ENCODE data around the gene BCL7A. TPM values are rescaled to one million over a fixed set of nuclear protein-coding genes. Genes with fewer than 3 reads are reported as not detected.
A peak's percentile ranks its signal among the peaks of the same experiment; 100 is the strongest.

BCL7A gene
- polyA plus RNA-seq, 1 of the 3 experiments (the other 2 are of a cell fraction) = 34.0 TPM

DNA sequence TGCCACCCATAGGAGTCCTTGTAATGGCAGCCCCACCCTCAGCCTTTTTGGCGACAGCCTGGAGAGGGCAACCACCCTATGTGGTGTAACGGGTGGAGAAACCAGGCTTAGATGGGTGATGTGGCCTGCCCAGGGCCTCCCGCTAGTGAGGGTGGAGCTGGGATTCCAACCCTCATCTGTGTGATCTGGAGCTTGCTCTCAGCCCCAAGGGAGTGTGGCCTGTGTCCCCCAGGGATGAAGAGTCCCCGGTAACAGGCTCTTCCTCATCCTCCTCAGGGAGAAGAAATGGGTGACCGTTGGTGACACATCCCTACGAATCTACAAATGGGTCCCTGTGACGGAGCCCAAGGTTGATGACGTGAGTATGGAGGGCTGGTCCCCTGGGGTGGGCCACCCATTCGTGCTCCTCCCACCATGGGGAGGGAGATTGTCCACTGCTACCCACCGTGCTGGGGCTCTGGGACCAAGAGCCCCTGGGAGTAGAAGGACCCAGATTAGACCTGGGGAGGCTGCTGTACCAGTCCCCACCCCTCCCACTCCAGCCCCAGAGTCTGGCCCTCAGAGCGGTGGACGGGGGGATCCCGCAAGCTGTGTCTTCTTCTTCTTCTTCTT lies 8.8 kb downstream of the BCL7A start (continued):
- TF ChIP-seq, protein P1, sequence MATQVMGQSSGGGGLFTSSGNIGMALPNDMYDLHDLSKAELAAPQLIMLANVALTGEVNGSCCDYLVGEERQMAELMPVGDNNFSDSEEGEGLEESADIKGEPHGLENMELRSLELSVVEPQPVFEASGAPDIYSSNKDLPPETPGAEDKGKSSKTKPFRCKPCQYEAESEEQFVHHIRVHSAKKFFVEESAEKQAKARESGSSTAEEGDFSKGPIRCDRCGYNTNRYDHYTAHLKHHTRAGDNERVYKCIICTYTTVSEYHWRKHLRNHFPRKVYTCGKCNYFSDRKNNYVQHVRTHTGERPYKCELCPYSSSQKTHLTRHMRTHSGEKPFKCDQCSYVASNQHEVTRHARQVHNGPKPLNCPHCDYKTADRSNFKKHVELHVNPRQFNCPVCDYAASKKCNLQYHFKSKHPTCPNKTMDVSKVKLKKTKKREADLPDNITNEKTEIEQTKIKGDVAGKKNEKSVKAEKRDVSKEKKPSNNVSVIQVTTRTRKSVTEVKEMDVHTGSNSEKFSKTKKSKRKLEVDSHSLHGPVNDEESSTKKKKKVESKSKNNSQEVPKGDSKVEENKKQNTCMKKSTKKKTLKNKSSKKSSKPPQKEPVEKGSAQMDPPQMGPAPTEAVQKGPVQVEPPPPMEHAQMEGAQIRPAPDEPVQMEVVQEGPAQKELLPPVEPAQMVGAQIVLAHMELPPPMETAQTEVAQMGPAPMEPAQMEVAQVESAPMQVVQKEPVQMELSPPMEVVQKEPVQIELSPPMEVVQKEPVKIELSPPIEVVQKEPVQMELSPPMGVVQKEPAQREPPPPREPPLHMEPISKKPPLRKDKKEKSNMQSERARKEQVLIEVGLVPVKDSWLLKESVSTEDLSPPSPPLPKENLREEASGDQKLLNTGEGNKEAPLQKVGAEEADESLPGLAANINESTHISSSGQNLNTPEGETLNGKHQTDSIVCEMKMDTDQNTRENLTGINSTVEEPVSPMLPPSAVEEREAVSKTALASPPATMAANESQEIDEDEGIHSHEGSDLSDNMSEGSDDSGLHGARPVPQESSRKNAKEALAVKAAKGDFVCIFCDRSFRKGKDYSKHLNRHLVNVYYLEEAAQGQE (IDR thresholded peaks at IDR 0.05; ENCODE audit: low read depth, low read length) = no peak
- TF ChIP-seq, protein P2, sequence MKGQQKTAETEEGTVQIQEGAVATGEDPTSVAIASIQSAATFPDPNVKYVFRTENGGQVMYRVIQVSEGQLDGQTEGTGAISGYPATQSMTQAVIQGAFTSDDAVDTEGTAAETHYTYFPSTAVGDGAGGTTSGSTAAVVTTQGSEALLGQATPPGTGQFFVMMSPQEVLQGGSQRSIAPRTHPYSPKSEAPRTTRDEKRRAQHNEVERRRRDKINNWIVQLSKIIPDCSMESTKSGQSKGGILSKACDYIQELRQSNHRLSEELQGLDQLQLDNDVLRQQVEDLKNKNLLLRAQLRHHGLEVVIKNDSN (IDR thresholded peaks at IDR 0.05; ENCODE audit: borderline replicate concordance, low read depth) = no peak
- TF ChIP-seq RAD21 (IDR thresholded peaks at IDR 0.05; ENCODE audit: low read length) (no peak), FOXJ3 (CRISPR knock-in tag; IDR thresholded peaks at IDR 0.05) (no peak), JUND (IDR thresholded peaks at IDR 0.05) (no peak)

DNA sequence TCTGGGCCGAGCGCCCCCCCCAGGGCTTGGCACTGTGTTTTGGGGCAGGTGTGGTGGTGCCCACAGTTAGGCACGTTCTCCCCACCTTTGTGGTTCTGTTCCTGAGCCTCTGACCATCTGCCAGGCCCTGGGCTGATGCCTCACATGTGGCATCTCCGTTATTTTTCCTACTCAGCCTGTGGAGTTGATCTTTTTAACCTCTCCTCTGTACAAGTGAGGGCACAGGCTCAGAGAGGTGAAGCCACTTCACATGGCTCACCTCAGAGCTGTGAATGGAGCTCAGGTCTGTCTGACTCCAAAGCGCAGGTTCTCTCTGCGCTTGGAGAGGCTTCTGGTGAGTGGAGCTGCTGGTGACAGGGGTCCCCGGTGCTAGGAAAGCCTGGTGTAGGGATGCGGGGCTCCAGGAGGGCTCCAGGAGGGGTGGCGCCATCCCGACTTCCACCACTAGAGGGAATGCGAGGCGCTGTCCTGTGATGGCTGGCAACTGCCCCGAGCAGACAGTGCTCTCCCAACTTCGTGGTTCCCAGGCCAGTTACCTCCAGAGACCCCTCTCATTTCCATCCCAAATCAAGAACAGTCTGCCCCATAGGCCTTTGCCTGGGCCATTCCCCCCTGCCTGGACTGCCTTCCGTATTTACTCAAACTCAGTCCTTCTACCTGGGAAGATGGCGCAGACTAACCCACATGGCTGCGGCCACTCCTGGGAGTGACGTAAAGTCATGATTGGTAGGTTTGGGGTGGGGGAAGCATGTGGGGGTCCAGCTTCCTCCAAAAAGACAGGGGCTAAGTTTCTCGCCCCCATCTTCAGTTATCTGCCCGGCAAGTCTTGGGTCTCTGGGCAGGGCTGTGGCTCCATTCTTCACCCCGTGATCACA lies 9.9 kb downstream of the BCL7A start:
- Histone ChIP-seq H3K9me2 (no peaks in the 10 kb centered on the region), H3K9ac (no peak overlapping the region), H3K4me3 (ENCODE audit: low read depth in 2 of 2, low read length in 1 of 2) (no peak overlapping the region), H3K27me3 (ENCODE audit: insufficient read depth) (no peaks in the 10 kb centered on the region), H2AFZ (ENCODE audit: low read depth) (no peak overlapping the region), H3K4me1 (ENCODE audit: control insufficient read depth in 1 of 2, insufficient read depth in 2 of 2, low read depth in 1 of 2, low read length in 1 of 2) (peaks cover 5 to 15% of the 10 kb centered on the region in 2 experiments; a peak in 2 of 4 replicates), H4K20me1 (ENCODE audit: insufficient read depth) (peaks cover 66% of the 10 kb centered on the region), H3K4me2 (no peak overlapping the region), H3F3A (replicated peaks; ENCODE audit: insufficient read depth) (peaks cover 4% of the 10 kb centered on the region), H3K36me3 (replicated peaks in 1 of 2; ENCODE audit: control insufficient read depth in 1 of 2, insufficient read depth in 2 of 2, low read length in 1 of 2) (peaks cover 0 to 7% of the 10 kb centered on the region in 2 experiments), H3K27ac (ENCODE audit: low read depth in 2 of 2, low read length in 1 of 2) (no peak overlapping the region), H3K79me2 (ENCODE audit: insufficient read depth) (peaks cover 97% of the 10 kb centered on the region), H3K9me3 (no peaks in the 10 kb centered on the region)
- CTCF ChIA-PET = interaction anchor here (0.6 to 2.0 kb wide), 14 partner anchors 9 to 237 kb away, joined by 3 to 8 read pairs (median 4); partner anchors contain the start of gene BCL7A
- POLR2A ChIA-PET = no interaction called here
- peak; percentile 84 for DNase-seq
- no peak for TF ChIP-seq EZH2phosphoT487 (IDR thresholded peaks at IDR 0.05; ENCODE audit: borderline replicate concordance, low read depth)
- TF ChIP-seq, protein P3, sequence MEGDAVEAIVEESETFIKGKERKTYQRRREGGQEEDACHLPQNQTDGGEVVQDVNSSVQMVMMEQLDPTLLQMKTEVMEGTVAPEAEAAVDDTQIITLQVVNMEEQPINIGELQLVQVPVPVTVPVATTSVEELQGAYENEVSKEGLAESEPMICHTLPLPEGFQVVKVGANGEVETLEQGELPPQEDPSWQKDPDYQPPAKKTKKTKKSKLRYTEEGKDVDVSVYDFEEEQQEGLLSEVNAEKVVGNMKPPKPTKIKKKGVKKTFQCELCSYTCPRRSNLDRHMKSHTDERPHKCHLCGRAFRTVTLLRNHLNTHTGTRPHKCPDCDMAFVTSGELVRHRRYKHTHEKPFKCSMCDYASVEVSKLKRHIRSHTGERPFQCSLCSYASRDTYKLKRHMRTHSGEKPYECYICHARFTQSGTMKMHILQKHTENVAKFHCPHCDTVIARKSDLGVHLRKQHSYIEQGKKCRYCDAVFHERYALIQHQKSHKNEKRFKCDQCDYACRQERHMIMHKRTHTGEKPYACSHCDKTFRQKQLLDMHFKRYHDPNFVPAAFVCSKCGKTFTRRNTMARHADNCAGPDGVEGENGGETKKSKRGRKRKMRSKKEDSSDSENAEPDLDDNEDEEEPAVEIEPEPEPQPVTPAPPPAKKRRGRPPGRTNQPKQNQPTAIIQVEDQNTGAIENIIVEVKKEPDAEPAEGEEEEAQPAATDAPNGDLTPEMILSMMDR (IDR thresholded peaks at IDR 0.05) = peak; percentile 64
- no peak for TF ChIP-seq SIN3A (IDR thresholded peaks at IDR 0.05; ENCODE audit: borderline replicate concordance, low read depth, low read length)
- TF ChIP-seq RAD21 (IDR thresholded peaks at IDR 0.05; ENCODE audit: low read length) = peak; percentile 27
- TF ChIP-seq SMC3 (IDR thresholded peaks at IDR 0.05; ENCODE audit: low read depth, low read length) = peak; percentile 32
- WGBS (ENCODE audit: low lambda C conversion rate) = 89% methylated on average over 14 of the region's 21 CpGs
